ENCODE measurements around the gene TCHP.
"Not testable (repeated sequence)": the region's sequence is repeated elsewhere in the genome, so short reads cannot be mapped to it uniquely, and the experiment has no call there.

The TCHP gene

DNA sequence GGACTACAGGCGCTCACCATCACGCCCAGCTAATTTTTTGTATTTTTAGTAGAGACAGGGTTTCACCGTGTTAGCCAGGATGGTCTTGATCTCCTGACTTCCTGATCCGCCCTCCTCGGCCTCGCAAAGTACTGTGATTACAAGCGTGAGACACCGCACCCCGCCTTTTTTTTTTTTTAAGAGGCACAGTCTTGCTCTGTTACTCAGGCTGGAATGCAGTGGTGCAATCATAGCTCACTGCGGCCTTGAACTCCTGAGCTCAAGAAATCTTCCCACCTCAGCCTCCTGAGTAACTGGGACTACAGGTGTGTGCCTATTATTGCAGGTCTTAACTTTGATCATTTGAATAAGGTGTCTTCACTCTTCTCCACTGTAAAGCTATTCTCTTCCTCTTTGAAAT, 14.5 kb upstream of the TCHP start:
- H3K4me3 ChIP-seq (ENCODE audit: low read depth, low read length), result no peak overlapping the region
- in situ Hi-C loops (cut with HindIII; ENCODE audit: low sequenced_read_pairs), result no loop called here
- DNase-seq (ENCODE audit: low read depth, low spot score), result no peak
- TF ChIP-seq, protein P1, sequence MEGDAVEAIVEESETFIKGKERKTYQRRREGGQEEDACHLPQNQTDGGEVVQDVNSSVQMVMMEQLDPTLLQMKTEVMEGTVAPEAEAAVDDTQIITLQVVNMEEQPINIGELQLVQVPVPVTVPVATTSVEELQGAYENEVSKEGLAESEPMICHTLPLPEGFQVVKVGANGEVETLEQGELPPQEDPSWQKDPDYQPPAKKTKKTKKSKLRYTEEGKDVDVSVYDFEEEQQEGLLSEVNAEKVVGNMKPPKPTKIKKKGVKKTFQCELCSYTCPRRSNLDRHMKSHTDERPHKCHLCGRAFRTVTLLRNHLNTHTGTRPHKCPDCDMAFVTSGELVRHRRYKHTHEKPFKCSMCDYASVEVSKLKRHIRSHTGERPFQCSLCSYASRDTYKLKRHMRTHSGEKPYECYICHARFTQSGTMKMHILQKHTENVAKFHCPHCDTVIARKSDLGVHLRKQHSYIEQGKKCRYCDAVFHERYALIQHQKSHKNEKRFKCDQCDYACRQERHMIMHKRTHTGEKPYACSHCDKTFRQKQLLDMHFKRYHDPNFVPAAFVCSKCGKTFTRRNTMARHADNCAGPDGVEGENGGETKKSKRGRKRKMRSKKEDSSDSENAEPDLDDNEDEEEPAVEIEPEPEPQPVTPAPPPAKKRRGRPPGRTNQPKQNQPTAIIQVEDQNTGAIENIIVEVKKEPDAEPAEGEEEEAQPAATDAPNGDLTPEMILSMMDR (IDR thresholded peaks at IDR 0.05; ENCODE audit: low read depth, low read length), result no peak

DNA sequence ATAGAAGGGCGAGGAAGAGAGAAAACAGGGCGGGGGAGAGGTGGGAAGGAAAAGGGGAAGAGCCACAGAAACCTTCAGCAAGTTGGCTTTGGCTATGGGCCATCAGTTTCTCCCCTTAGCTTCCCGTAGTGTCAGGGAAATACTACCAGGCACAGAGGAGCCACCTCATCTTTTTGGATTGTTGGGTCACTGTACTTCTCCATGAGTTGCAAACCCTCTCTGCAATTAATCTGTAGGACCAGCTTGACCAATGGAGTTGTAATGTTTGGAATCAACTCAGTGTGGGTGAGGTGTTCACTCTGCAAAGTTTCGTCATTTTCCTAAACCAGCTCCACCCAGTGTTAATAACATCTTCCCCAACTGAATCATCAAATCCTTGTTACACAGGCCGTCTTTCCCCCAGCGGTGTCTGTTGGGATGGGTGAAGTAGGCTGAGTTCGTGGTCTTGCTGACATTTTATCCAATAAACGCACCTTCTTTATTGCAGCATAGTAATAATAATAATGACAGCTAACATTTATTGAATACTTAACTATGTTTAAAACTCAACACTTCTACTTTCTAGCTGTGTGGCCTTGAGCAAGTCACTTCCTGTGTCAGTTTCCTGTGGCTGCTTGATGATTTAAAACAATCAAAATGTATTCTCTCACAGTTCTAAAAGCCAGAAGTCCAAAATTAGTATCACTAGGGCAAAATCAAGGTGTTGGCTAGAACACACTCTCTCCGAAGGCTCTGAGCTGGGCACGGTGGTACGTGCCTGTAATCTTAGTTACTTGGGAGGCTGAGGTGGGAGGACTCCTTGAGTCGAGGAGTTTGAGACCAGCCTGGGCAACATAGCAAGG, 11.7 kb upstream of the TCHP start:
- TF ChIP-seq, protein P1 (IDR thresholded peaks at IDR 0.05; ENCODE audit: low read depth, low read length), result no peak
- DNase-seq (ENCODE audit: low read depth, low spot score), result peak; percentile 89
- no peak overlapping the region for H3K4me3 ChIP-seq (ENCODE audit: low read depth, low read length)
- in situ Hi-C loops (cut with HindIII; ENCODE audit: low sequenced_read_pairs), result no loop called here

DNA sequence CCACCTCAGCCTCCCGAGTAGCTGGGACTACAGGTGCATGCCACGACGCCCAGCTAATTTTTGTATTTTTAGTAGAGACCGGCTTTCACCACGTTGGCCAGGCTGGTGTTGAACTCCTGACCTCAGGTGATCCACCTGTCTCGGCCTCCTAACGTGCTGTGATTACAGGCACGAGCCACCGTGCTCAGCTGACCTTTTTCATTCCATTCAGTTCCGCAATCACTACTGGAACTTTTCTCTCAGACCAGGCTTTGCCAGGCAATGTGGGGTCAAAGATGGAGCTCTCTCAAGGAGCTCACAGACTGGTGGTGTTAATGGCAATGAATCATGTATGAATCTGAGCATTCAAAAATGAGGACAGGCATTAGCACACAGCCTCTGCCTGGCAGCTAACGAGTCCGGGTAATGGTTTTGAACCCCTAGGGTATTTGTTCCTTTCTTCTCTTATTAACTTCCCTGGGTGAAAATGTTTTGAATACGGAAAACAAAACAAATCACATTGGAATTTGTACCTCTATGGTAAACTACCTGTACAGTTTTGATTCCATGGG, 9.4 kb upstream of the TCHP start:
- DNase-seq (ENCODE audit: low read depth, low spot score), result no peak
- no peak overlapping the region for H3K4me3 ChIP-seq (ENCODE audit: low read depth, low read length)
- in situ Hi-C loops (cut with HindIII; ENCODE audit: low sequenced_read_pairs), result no loop called here
- TF ChIP-seq, protein P1 (IDR thresholded peaks at IDR 0.05; ENCODE audit: low read depth, low read length), result no peak

DNA sequence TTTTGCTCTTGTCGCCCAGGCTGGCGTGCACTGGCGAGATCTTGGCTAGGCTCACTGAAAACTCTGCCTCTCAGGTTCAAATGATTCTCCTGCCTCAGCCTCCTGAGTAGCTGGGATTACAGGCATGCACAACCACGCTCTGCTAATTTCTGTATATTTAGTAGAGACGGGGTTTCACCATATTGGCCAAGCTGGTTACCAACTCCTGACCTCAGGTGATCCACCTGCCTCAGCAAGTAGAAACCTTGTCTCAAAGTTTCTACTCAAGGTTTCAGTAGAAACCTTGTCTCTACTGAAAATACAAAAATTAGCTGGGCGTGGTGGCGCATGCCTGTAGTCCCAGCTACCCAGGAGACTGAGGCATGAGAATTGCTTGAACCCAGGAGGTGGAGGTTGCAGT, 8.3 kb upstream of the TCHP start:
- DNase-seq (ENCODE audit: low read depth, low spot score); H3K4me3 ChIP-seq (ENCODE audit: low read depth, low read length); in situ Hi-C loops (cut with HindIII; ENCODE audit: low sequenced_read_pairs): not testable (repeated sequence)

DNA sequence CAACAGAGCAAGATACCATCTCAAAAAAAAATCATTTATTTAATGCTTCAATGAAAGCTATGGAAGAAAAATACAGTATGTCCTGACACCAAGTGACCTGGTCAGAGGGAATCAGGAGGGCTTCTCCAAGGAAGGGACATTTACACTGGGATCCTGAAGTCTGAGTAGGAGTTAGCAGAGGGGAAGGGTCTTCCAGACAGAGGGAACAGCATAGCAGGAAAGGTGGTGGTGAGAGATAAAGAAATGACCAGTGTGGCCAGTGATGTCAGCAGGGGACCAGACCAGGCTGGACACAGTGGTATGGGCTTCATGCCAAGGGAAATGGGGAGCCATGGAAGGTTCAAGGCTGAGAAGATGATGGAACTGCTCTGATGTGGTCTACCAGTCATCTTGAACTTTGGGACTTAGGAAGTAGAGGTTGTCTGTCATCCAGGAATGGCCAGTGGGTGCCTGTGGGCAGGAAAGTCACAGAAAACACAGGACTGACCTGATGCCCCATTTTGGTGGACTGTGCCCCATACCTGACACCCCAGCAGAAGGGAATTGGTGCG, 7.8 kb upstream of the TCHP start:
- TF ChIP-seq, protein P1 (IDR thresholded peaks at IDR 0.05; ENCODE audit: low read depth, low read length), result no peak
- DNase-seq (ENCODE audit: low read depth, low spot score), result no peak
- no peak overlapping the region for H3K4me3 ChIP-seq (ENCODE audit: low read depth, low read length)
- in situ Hi-C loops (cut with HindIII; ENCODE audit: low sequenced_read_pairs), result no loop called here

DNA sequence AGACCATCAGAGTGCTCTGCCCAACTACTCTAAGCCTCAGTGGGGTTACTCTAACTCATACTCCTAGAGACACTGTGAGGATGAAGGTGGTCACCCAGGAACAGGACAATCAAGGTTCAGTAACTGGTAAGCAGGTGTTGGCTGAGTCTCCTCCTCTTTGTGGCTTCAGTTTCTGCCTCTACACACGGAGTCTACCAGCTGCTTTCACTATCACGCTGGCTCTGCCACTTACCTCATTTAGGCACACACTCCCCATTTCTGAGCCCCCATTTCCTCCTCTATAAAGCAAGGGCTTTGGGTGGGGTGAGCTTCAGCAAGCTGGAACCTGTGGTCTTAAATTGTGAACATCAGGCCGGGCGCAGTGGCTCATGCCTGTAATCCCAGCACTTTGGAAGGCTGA, 7.3 kb upstream of the TCHP start:
- no peak overlapping the region for H3K4me3 ChIP-seq (ENCODE audit: low read depth, low read length)
- TF ChIP-seq, protein P1 (IDR thresholded peaks at IDR 0.05; ENCODE audit: low read depth, low read length), result no peak
- in situ Hi-C loops (cut with HindIII; ENCODE audit: low sequenced_read_pairs), result no loop called here
- DNase-seq (ENCODE audit: low read depth, low spot score), result no peak
